GM19239 (cell line): Measurements from ENCODE around the gene TBL1X.

Experiments used
- DNase-seq: peaks from one replicate; pipeline ENCODE4 v3.0.0; 2011; ENCODE audit warnings: low spot score; ENCODE audit not compliant: insufficient read length
- FAIRE-seq: peaks from 2 replicates; lab custom pipeline; 2011; peaks lifted over from hg19 to GRCh38; lab: Jason Lieb, UNC

Gene TBL1X

DNA sequence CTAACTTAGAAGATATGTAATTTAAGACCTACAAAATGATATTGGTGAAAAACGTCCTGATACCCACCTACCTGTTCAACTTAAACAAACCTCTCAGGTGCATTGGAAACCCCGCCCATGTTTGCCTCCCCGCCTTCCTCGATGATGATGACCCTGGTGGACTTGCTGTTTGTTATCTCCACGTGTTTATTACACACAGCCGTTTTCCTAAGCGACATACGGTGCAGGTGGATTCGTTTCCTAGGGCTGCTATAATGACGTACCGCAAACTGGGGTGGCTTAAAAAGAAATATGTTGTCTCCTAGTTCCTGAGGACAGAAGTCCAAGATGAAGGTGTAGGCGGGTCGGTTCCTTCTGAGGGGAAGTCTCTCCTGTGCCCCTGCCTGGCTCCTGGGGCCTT, 190.1 kb downstream of the TBL1X start:
- FAIRE-seq (no peak), DNase-seq (no peak)

GRCh38 chrX:9656277-9656676, 191.4 kb downstream of the TBL1X start:
- FAIRE-seq (no peak), DNase-seq (no peak)

- DNase-seq = no peak
- FAIRE-seq = no peak
Measured at GRCh38 chrX:9656871-9657270, 192.0 kb downstream of the TBL1X start.

GRCh38 chrX:9657590-9658256, 192.9 kb downstream of the TBL1X start:
- no peak for FAIRE-seq

GRCh38 chrX:9658409-9658808, 193.6 kb downstream of the TBL1X start:
- DNase-seq (no peak), FAIRE-seq (no peak)

More at GRCh38 chrX:9657590-9658256, 192.9 kb downstream of the TBL1X start:
- no peak for DNase-seq

GRCh38 chrX:9659571-9660195, 194.8 kb downstream of the TBL1X start:
- no peak for FAIRE-seq
- DNase-seq = no peak

- DNase-seq = no peak
- FAIRE-seq = no peak
Measured at GRCh38 chrX:9662148-9662547, 197.3 kb downstream of the TBL1X start.

DNA sequence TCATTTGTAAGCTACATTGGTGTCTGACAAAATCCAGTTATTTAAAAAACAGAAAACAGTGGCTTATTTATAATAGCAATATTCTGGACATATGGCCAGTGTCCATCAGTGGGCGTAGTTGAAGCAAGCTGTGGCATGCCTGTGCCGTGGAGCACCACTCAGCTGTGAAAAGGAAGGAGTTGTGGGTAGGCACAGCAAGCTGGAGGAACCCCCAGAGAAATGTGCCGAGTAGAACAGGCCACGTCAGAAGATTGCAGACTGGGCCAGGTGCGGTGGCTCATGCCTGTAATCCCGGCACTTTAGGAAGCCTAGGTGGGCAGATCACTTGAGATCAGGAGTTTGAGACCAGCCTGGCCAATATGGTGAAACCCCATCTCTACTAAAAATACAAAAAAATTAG, 198.4 kb downstream of the TBL1X start:
- DNase-seq (no peak), FAIRE-seq (no peak)

- DNase-seq (no peak), FAIRE-seq (no peak)
Measured at GRCh38 chrX:9664224-9664623, 199.4 kb downstream of the TBL1X start.

DNA sequence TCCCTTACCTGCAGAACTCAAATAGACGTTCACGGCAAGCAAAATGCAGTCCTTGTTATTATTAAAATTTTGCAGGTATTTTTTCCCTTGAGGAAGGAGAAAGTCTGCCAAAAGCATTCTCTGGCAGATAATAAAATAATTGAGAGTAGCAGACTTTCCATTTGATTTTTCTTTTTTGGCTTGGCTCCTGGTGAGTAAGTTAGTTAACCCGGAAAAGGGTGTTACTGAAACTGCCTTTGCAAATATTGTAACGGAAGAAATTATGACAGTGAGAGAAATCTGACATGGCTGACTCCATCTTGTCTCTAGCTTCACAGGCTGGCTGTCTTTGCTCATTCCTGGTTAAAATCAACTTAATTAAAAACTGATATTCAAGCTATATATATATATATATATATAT, 200.3 kb downstream of the TBL1X start:
- FAIRE-seq = no peak
- no peak for DNase-seq

- no peak for DNase-seq
- FAIRE-seq = no peak
Measured at GRCh38 chrX:9668537-9668936, 203.7 kb downstream of the TBL1X start.

- DNase-seq (no peak), FAIRE-seq (peak; percentile 47)
Measured at GRCh38 chrX:9670136-9670814, 205.4 kb downstream of the TBL1X start.

GRCh38 chrX:9671998-9672397, 207.1 kb downstream of the TBL1X start:
- peak; percentile 91 for FAIRE-seq

DNA sequence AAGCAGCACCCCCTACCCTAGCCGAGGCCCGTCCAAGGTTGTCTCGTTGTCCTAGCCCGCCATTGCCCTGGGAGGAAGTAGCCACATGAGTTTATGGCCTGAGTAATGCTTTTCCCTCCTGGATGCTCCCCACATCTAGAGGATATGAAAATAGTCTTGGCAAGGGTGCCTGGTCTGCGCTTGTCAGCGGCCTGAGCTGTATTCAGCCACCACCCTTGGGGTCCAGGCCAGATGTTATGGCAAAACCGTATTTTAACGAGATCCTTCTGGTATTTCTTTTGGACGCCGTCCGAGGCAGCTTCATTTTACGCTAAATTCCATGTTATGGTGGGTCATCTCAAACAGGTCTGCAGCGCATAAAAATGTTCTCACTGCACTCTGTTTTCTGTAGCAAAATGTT, 211.4 kb downstream of the TBL1X start:
- FAIRE-seq (no peak), DNase-seq (no peak)

More at GRCh38 chrX:9671998-9672397, 207.1 kb downstream of the TBL1X start:
- DNase-seq = no peak

- FAIRE-seq (no peak), DNase-seq (no peak)
Measured at GRCh38 chrX:9676738-9677097, 211.9 kb downstream of the TBL1X start.

- FAIRE-seq (peak; percentile 100), DNase-seq (peak; percentile 40)
Measured at GRCh38 chrX:9677098-9677739, 212.4 kb downstream of the TBL1X start.

DNA sequence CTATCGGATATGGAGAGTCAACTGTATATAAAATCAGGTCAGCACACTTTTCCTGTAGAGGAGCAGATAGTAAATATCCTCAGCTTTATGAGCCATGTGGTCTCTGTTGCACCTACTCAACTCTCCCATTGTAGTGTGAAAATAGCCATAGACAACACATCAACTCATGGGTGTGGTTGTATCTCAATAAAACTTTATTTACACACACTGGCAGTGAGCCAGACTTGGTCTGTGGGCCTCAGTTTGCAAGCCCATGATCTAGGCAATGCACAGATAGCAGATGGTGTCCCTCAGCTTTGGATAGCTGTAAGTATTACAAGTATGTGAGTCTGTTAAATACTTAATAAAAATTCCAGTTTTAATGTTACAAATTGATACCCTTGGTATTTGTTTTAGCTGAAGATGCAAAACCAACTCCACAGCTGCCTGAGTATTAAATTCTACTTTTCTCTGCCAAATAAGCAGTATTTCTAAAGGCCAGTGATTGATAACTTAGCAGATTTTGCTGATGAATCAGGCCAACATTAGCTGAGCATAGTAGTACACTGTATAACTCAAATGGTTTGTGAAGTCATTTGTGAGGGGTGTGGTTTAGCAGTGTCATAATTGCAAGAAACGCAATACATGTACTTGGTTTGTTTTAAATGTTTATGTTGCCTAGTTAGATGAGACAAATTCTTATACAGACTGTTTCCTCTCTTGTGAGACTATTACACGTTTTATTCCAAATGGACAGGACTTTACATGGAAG, 213.5 kb downstream of the TBL1X start:
- DNase-seq (no peak), FAIRE-seq (no peak)

GRCh38 chrX:9681011-9681410, 216.2 kb downstream of the TBL1X start:
- no peak for DNase-seq
- FAIRE-seq = no peak

- FAIRE-seq (no peak), DNase-seq (no peak)
Measured at GRCh38 chrX:9681422-9681821, 216.6 kb downstream of the TBL1X start.

- DNase-seq = no peak
- no peak for FAIRE-seq
Measured at GRCh38 chrX:9682456-9682855, 217.6 kb downstream of the TBL1X start.
